Central memory CD8-positive, alpha-beta T cell (primary cell): ENCODE measurements around the gene ABCA3.
A peak's percentile ranks its signal among the peaks of the same experiment; 100 is the strongest.
"Not testable (repeated sequence)": the region's sequence is repeated elsewhere in the genome, so short reads cannot be mapped to it uniquely, and the experiment has no call there.

Source experiments
- ATAC-seq: fragments of 150-1000 bp; cut with Tn5 transposase; replicated peaks from 2 replicates; pipeline ENCODE4 v1.10.0; 2022; ENCODE audit warnings: mild to moderate bottlenecking, moderate FRiP score, moderate number of reproducible peaks; ENCODE audit not compliant: poor library complexity, severe bottlenecking; ENCODE audit errors: extremely low read depth
- DNase-seq, 2 donors: peaks; one replicate each; pipeline ENCODE4 v3.0.0; 2021; ENCODE audit warnings: low spot score in 2 of 2
- H3K27ac Mint-ChIP-seq: one replicate; pipeline ENCODE4 v1.8.0; 2022; ENCODE audit warnings: low read depth, mild to moderate bottlenecking, moderate library complexity, mixed read lengths
- H3K27me3 Mint-ChIP-seq: one replicate; pipeline ENCODE4 v1.8.0; 2022; ENCODE audit warnings: mixed read lengths
- H3K36me3 Mint-ChIP-seq: one replicate; pipeline ENCODE4 v1.8.0; 2022; ENCODE audit warnings: mild to moderate bottlenecking, moderate library complexity, mixed read lengths; ENCODE audit not compliant: insufficient read depth
- H3K4me1 Mint-ChIP-seq: one replicate; pipeline ENCODE4 v1.8.0; 2022; ENCODE audit warnings: mixed read lengths
- H3K4me3 Mint-ChIP-seq: one replicate; pipeline ENCODE4 v1.8.0; 2022; ENCODE audit warnings: mild to moderate bottlenecking, moderate library complexity, mixed read lengths
- H3K9me3 Mint-ChIP-seq: one replicate; pipeline ENCODE4 v1.8.0; 2022; ENCODE audit warnings: mixed read lengths

Gene ABCA3

DNA sequence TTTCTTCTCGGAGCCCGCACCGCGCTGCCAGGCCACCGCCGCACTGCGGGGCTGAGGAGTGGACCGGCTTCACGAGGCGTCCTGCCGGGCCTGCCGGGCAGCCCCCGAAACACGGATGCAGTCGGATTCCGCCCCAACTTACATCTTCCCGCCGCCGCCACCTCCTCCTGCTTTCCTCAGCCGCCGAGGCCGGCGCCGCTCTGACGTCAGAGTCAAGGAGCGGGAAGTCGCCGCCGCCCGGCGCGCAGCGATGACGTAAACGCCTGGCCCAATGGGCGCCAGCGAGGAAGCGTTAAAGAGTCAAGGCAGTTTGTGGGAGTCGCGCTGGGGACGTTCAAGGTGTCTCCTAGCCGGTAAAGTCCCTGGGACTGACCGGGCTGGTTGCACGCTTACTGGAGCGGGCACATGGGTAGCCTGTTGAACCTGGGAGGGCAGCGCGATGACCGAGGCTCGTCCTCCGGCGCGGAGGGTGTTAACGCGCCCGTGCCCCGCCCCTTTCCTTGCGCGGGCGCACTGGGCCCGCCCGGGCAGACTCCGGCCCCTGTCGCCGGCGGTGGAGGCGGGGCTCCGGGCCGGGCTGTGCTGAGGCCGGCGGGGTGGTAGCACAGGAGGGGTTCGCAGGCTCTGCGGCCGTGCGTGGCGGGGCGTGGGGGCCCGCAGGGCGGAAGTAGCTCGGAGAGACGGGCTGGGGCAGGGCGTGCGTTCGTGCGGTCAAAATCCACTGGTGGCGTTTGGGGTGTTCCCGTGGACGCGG, 72.4 kb downstream of the ABCA3 start, which contains the start of gene RNPS1:
RNPS1 (minus strand) TSS at position 214 of the 754 bp plus-strand sequence. CDS start 3,483 bp downstream, outside the sequence.
- Mint-ChIP-seq H3K36me3 (peaks cover 40% of the 10 kb centered on the region), H3K27ac (peak within 1 kb of the TSS; percentile 99), H3K4me1 (peaks cover 41% of the 10 kb centered on the region)

GRCh38 chr16:2267505-2267912, 73.0 kb downstream of the ABCA3 start:
- H3K4me1 Mint-ChIP-seq, result peaks cover 41% of the 10 kb centered on the region
- H3K27ac Mint-ChIP-seq, result peak overlapping the region; percentile 99
- DNase-seq, H3K9me3 Mint-ChIP-seq, H3K27me3 Mint-ChIP-seq: not testable (repeated sequence)
- H3K4me3 Mint-ChIP-seq, result peak overlapping the region; percentile 99
- peak; percentile 45 for ATAC-seq
- peaks cover 44% of the 10 kb centered on the region for H3K36me3 Mint-ChIP-seq

More for the DNA sequence above, 72.4 kb downstream of the ABCA3 start, which contains the start of gene RNPS1:
- ATAC-seq (peak; percentile 79), DNase-seq (peak; percentile 93 to 94)
- H3K9me3 Mint-ChIP-seq, result no peaks in the 10 kb centered on the region
- H3K4me3 Mint-ChIP-seq, result peak within 1 kb of the TSS; percentile 99
- no peaks in the 10 kb centered on the region for H3K27me3 Mint-ChIP-seq

- peak overlapping the region; percentile 99 for H3K4me3 Mint-ChIP-seq
- H3K36me3 Mint-ChIP-seq, result peaks cover 47% of the 10 kb centered on the region
- peaks cover 41% of the 10 kb centered on the region for H3K4me1 Mint-ChIP-seq
- not testable (repeated sequence) for ATAC-seq, H3K9me3 Mint-ChIP-seq, H3K27me3 Mint-ChIP-seq, DNase-seq
- H3K27ac Mint-ChIP-seq, result peak overlapping the region; percentile 99
Measured at GRCh38 chr16:2266887-2267286, 73.6 kb downstream of the ABCA3 start.

GRCh38 chr16:2263026-2263425, 77.5 kb downstream of the ABCA3 start:
- H3K4me3 Mint-ChIP-seq, DNase-seq, ATAC-seq, H3K27me3 Mint-ChIP-seq, H3K9me3 Mint-ChIP-seq: not testable (repeated sequence)
- Mint-ChIP-seq H3K36me3 (peaks cover 62% of the 10 kb centered on the region), H3K4me1 (peaks cover 23% of the 10 kb centered on the region), H3K27ac (peak overlapping the region; percentile 38)

GRCh38 chr16:2260250-2260649, 80.3 kb downstream of the ABCA3 start:
- no peak overlapping the region for H3K27ac Mint-ChIP-seq
- no peak for DNase-seq
- no peaks in the 10 kb centered on the region for H3K9me3 Mint-ChIP-seq
- peaks cover 73% of the 10 kb centered on the region for H3K36me3 Mint-ChIP-seq
- peaks cover 18% of the 10 kb centered on the region for H3K4me1 Mint-ChIP-seq
- ATAC-seq, result no peak
- H3K4me3 Mint-ChIP-seq, result no peak overlapping the region
- no peaks in the 10 kb centered on the region for H3K27me3 Mint-ChIP-seq

DNA sequence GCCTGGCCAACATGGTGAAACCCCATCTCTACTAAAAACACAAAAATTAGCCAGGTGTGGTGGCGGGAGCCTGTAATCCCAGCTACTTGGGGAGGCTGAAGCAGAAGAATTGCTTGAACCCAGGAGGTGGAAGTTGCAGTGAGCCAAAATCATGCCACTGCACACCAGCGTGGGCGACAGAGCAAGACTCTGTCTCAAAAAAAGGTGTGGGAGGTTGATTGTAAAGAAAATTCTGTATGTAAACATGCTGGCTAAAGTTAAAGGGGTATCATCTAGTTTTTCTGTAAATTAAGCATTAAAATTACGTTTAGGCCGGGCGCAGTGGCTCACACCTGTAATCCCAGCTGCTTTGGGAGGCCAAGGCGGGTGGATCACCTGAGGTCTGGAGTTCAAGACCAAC, 82.0 kb downstream of the ABCA3 start:
- not testable (repeated sequence) for H3K27me3 Mint-ChIP-seq, ATAC-seq, H3K4me1 Mint-ChIP-seq, H3K27ac Mint-ChIP-seq, H3K9me3 Mint-ChIP-seq, H3K4me3 Mint-ChIP-seq, DNase-seq
- peaks cover 79% of the 10 kb centered on the region for H3K36me3 Mint-ChIP-seq

GRCh38 chr16:2257726-2258125, 82.8 kb downstream of the ABCA3 start:
- H3K4me3 Mint-ChIP-seq, result no peak overlapping the region
- no peaks in the 10 kb centered on the region for H3K27me3 Mint-ChIP-seq
- H3K4me1 Mint-ChIP-seq, result peaks cover 6% of the 10 kb centered on the region
- no peak for ATAC-seq
- no peak for DNase-seq
- H3K27ac Mint-ChIP-seq, result no peak overlapping the region
- H3K9me3 Mint-ChIP-seq, result no peaks in the 10 kb centered on the region
- peaks cover 76% of the 10 kb centered on the region for H3K36me3 Mint-ChIP-seq

DNA sequence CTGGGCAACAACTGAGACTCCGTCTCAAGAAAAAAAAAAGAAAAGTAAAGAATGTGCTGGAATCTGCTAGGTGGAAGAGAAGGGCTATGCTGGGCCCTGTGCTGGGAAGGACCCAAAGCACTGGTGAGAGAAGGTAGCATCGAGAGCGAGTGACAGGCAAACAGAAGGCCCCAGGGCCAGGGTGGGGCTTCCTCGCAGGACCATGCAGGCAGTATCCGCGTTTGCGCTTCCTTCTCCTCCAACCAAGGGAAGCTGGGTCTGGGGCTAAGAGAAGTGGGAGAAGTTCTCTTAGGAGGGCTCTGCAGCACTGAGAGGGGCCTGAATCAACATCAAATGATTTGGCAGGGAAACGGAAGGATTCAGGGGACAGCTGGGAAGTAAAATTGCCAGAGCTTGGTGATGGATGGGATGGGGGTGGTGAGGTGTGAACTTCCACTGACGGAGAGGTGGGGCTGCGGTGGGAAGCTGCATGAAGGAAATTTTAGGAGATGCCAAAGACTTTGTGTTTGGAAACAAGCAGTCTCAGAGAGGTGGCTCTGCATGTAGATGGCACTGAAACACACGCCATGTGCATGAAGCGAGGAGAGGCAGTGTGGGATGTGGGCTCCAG, 83.9 kb downstream of the ABCA3 start:
- DNase-seq (no peak), ATAC-seq (no peak)
- Mint-ChIP-seq H3K4me3 (no peak overlapping the region), H3K27me3 (no peaks in the 10 kb centered on the region), H3K9me3 (no peaks in the 10 kb centered on the region), H3K36me3 (peaks cover 75% of the 10 kb centered on the region), H3K4me1 (peaks cover 6% of the 10 kb centered on the region), H3K27ac (no peak overlapping the region)

- Mint-ChIP-seq H3K27me3 (no peaks in the 10 kb centered on the region), H3K4me3 (no peak overlapping the region), H3K36me3 (peaks cover 58% of the 10 kb centered on the region), H3K4me1 (peaks cover 6% of the 10 kb centered on the region), H3K9me3 (no peaks in the 10 kb centered on the region), H3K27ac (peak overlapping the region; percentile 25)
- ATAC-seq (no peak), DNase-seq (no peak)
Measured at GRCh38 chr16:2253293-2253692, 87.2 kb downstream of the ABCA3 start.

DNA sequence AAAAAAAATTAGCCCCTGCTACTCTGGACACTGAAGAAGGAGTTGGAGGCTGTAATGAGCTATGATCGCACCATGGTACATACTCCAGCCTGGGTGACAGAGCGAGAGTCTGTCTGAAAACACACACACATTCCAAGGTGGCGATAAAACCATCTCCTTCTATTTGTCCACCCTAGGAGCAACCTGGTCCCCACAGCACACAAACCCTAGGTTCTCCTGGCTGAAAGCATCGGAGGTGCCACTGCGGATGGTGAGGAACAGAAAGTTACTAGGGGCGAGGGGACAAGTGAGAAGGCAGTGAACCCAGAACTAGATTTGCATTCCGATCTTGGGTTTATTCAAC, 87.8 kb downstream of the ABCA3 start:
- Mint-ChIP-seq H3K4me1 (peaks cover 6% of the 10 kb centered on the region), H3K9me3 (no peaks in the 10 kb centered on the region), H3K27ac (peak overlapping the region; percentile 25), H3K36me3 (peaks cover 55% of the 10 kb centered on the region), H3K4me3 (peak overlapping the region; percentile 81), H3K27me3 (no peaks in the 10 kb centered on the region)
- DNase-seq (no peak), ATAC-seq (no peak)

- H3K4me3 Mint-ChIP-seq, result peak within 1 kb of the TSS; percentile 81
- no peaks in the 10 kb centered on the region for H3K9me3 Mint-ChIP-seq
- H3K4me1 Mint-ChIP-seq, result peaks cover 4% of the 10 kb centered on the region
- peaks cover 45% of the 10 kb centered on the region for H3K36me3 Mint-ChIP-seq
- ATAC-seq (peak; percentile 77), DNase-seq (peak; percentile 52 to 57)
- no peaks in the 10 kb centered on the region for H3K27me3 Mint-ChIP-seq
- H3K27ac Mint-ChIP-seq, result peak within 1 kb of the TSS; percentile 91
Measured at GRCh38 chr16:2251296-2252111, 89.0 kb downstream of the ABCA3 start, which contains the start of gene ECI1. Gene ECI1, minus strand, starts transcription at chr16:2251587. Its CDS starts 21 bp downstream, at chr16:2251566.

- DNase-seq, result peak in 1 of 2 donors; percentile 21
- Mint-ChIP-seq H3K36me3 (peaks cover 40% of the 10 kb centered on the region), H3K27ac (peak overlapping the region; percentile 91), H3K4me3 (peak overlapping the region; percentile 81), H3K27me3 (no peaks in the 10 kb centered on the region), H3K9me3 (no peaks in the 10 kb centered on the region), H3K4me1 (no peaks in the 10 kb centered on the region)
- ATAC-seq, result no peak
Measured at GRCh38 chr16:2250652-2251295, 89.8 kb downstream of the ABCA3 start.
